Calu3 (cell line): ENCODE measurements around the gene NR1I2. TPM values are rescaled to one million over a fixed set of nuclear protein-coding genes. Genes with fewer than 3 reads are reported as not detected.

ENCODE experiments used
- BruUV-seq: library from RNA; stranded (reverse); fragments of 400-500 nt; replicated peaks from 2 replicates; lab custom pipeline; 2021; lab: Mats Ljungman, UMichigan
- CTCF ChIA-PET: fragments of 300-600 bp; sonication (Branson Sonifier 250); formaldehyde crosslinking; loops from one replicate; lab custom pipeline; 2022; ENCODE audit warnings: antibody characterized with exemption; lab: Charles Lee
- DNase-seq: peaks from one replicate; pipeline ENCODE4 v3.0.0; 2022
- H3K27ac Mint-ChIP-seq: one replicate; pipeline ENCODE4 v1.8.0; 2022; ENCODE audit warnings: mixed read lengths; ENCODE audit not compliant: unreplicated experiment
- H3K27me3 Mint-ChIP-seq: one replicate; pipeline ENCODE4 v1.8.0; 2022; ENCODE audit warnings: mixed read lengths; ENCODE audit not compliant: unreplicated experiment
- H3K36me3 Mint-ChIP-seq: one replicate; pipeline ENCODE4 v1.8.0; 2022; ENCODE audit warnings: mild to moderate bottlenecking, moderate library complexity, mixed read lengths; ENCODE audit not compliant: insufficient read depth, unreplicated experiment
- H3K4me1 Mint-ChIP-seq: one replicate; pipeline ENCODE4 v1.8.0; 2022; ENCODE audit warnings: mild to moderate bottlenecking, low read depth, mixed read lengths; ENCODE audit not compliant: unreplicated experiment
- H3K4me3 Mint-ChIP-seq: one replicate; pipeline ENCODE4 v1.8.0; 2022; ENCODE audit warnings: mild to moderate bottlenecking, low read depth, moderate library complexity, mixed read lengths; ENCODE audit not compliant: unreplicated experiment
- H3K9me3 Mint-ChIP-seq: one replicate; pipeline ENCODE4 v1.8.0; 2022; ENCODE audit warnings: low read depth, mixed read lengths; ENCODE audit not compliant: unreplicated experiment
- CTCF ChIP-seq: fragments of 200-600 bp; IDR thresholded peaks from one replicate; pipeline ENCODE4 v1.8.0; 2022; ENCODE audit warnings: antibody characterized with exemption; ENCODE audit not compliant: unreplicated experiment
- intact Hi-C: fragments of 100-400 bp; cut with micrococcal nuclease; formaldehyde crosslinking; loops from one replicate; pipeline ENCODE4 v1.10.0; 2022; ENCODE audit not compliant: unreplicated experiment
- total RNA-seq: library from RNA; stranded (reverse); gene quantifications from 2 replicates; pipeline ENCODE4 v1.2.3, GENCODE V29; 2022

NR1I2 gene
- total RNA-seq, 1 experiment from 2014 or later: 2.9 TPM

GRCh38 chr3:119809249-119810017, 27.5 kb downstream of the NR1I2 start:
- Mint-ChIP-seq H3K36me3 (no peaks in the 10 kb centered on the region), H3K27ac (no peak overlapping the region), H3K27me3 (peaks cover 17% of the 10 kb centered on the region), H3K9me3 (no peaks in the 10 kb centered on the region), H3K4me1 (no peaks in the 10 kb centered on the region), H3K4me3 (no peak overlapping the region)
- intact Hi-C loops: no loop called here
- DNase-seq: no peak
- no TSS peak for BruUV-seq
- CTCF ChIA-PET: no interaction called here
- no peak for TF ChIP-seq CTCF

- CTCF ChIA-PET: no interaction called here
- H3K36me3 Mint-ChIP-seq: no peaks in the 10 kb centered on the region
- intact Hi-C loops: no loop called here
- H3K9me3 Mint-ChIP-seq: no peaks in the 10 kb centered on the region
- no TSS peak for BruUV-seq
- no peaks in the 10 kb centered on the region for H3K4me1 Mint-ChIP-seq
- H3K27me3 Mint-ChIP-seq: peaks cover 17% of the 10 kb centered on the region
- TF ChIP-seq CTCF: no peak
- DNase-seq: no peak
- no peak overlapping the region for H3K4me3 Mint-ChIP-seq
- H3K27ac Mint-ChIP-seq: no peak overlapping the region
Measured at GRCh38 chr3:119810018-119810435, 28.1 kb downstream of the NR1I2 start.

- intact Hi-C loops: no loop called here
- Mint-ChIP-seq H3K27me3 (peaks cover 17% of the 10 kb centered on the region), H3K4me3 (no peak overlapping the region), H3K27ac (no peak overlapping the region), H3K4me1 (no peaks in the 10 kb centered on the region), H3K9me3 (no peaks in the 10 kb centered on the region), H3K36me3 (no peaks in the 10 kb centered on the region)
- no peak for DNase-seq
- BruUV-seq: no TSS peak
- TF ChIP-seq CTCF: no peak
- CTCF ChIA-PET: no interaction called here
Measured at GRCh38 chr3:119812491-119813058, 30.7 kb downstream of the NR1I2 start.

- no peak overlapping the region for H3K27ac Mint-ChIP-seq
- CTCF ChIA-PET: no interaction called here
- BruUV-seq: no TSS peak
- no peak overlapping the region for H3K4me3 Mint-ChIP-seq
- no peaks in the 10 kb centered on the region for H3K9me3 Mint-ChIP-seq
- no peak for TF ChIP-seq CTCF
- DNase-seq: no peak
- H3K4me1 Mint-ChIP-seq: no peaks in the 10 kb centered on the region
- H3K27me3 Mint-ChIP-seq: peaks cover 17% of the 10 kb centered on the region
- H3K36me3 Mint-ChIP-seq: no peaks in the 10 kb centered on the region
- intact Hi-C loops: no loop called here
Measured at GRCh38 chr3:119815716-119816115, 33.8 kb downstream of the NR1I2 start.
